GM19239 (cell line): Measurements from ENCODE around the gene HNRNPUL1.
"Not testable (repeated sequence)": the region's sequence is repeated elsewhere in the genome, so short reads cannot be mapped to it uniquely, and the experiment has no call there.

Experiments used
- DNase-seq: peaks from one replicate; pipeline ENCODE4 v3.0.0; 2011; ENCODE audit warnings: low spot score; ENCODE audit not compliant: insufficient read length
- FAIRE-seq: peaks from 2 replicates; lab custom pipeline; 2011; peaks lifted over from hg19 to GRCh38; lab: Jason Lieb, UNC

The HNRNPUL1 gene

GRCh38 chr19:41263850-41264580 lies at the start of gene HNRNPUL1:
TSS of gene HNRNPUL1 (plus strand) at chr19:41264372. CDS start at chr19:41264504, 132 bp downstream.
- DNase-seq (peak; percentile 86), FAIRE-seq (peak; percentile 99)

- DNase-seq (no peak), FAIRE-seq (no peak)
Observed at GRCh38 chr19:41217741-41218140, 46.4 kb upstream of the HNRNPUL1 start.

GRCh38 chr19:41218249-41218614 lies 45.9 kb upstream of the HNRNPUL1 start:
- FAIRE-seq (no peak), DNase-seq (no peak)

DNA sequence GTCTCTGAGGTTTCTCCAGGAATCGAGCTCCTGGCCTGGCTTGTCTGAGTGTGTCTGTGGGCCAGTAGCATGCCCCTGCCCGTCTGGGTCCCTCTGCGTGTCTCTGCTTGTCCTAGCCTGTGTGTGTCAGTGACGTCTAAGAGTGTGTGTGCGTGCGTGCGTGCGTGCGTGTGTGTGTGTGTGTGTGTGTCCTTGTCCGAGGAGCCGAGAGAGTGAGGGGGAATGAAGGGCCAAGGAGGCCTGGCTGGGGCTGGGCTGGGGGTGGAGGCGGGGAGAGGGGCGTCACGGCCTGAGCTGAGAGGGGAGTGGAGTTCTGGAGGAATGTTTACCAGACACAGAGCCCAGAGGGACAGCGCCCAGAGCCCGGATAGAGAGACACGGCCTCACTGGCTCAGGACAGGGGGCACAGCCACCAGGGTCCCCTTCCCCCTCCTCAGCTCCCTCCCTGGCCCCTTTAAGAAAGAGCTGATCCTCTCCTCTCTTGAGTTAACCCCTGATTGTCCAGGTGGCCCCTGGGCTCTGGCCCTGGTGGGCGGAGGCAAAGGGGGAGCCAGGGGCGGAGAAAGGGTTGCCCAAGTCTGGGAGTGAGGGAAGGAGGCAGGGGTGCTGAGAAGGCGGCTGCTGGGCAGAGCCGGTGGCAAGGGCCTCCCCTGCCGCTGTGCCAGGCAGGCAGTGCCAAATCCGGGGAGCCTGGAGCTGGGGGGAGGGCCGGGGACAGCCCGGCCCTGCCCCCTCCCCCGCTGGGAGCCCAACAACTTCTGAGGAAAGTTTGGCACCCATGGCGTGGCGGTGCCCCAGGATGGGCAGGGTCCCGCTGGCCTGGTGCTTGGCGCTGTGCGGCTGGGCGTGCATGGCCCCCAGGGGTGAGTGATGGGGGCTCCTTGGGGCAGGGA lies 45.3 kb upstream of the HNRNPUL1 start, which contains the start of gene AXL:
TSS of gene AXL (plus strand) at position 609 of the 893 bp plus-strand sequence. CDS start at position 779, 170 bp downstream.
- DNase-seq (no peak), FAIRE-seq (no peak)

- FAIRE-seq: no peak
Observed at GRCh38 chr19:41219924-41220567, 44.1 kb upstream of the HNRNPUL1 start.

GRCh38 chr19:41220811-41221210 lies 43.4 kb upstream of the HNRNPUL1 start:
- DNase-seq: no peak
- FAIRE-seq: no peak

More at GRCh38 chr19:41219924-41220567, 44.1 kb upstream of the HNRNPUL1 start:
- DNase-seq: no peak

DNA sequence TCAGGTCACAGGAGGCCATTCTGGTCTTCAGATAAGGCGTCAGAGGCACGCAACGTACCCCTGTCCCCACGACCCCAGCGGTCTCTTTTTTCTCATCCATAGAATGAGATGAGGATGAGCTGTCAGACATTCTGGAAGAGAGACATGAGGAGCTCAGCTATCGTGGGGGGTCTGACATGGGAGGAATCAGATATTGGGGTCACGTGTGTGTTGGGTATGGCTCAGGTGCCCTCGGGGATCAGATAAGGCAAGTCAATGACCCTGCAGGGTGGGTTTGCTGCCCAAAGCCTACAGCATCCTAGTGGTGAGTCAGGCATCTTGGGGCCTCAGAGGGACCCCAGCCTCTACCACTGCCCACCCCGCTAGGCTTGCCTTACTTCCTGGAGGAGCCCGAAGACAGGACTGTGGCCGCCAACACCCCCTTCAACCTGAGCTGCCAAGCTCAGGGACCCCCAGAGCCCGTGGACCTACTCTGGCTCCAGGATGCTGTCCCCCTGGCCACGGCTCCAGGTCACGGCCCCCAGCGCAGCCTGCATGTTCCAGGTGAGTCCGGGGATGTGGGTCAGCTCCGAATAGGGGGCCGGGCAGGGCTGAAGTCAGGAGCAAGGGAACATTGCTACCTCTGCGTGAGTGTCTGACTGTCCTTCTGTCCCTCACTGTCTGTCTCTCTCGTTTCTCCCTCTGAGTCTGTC lies 42.5 kb upstream of the HNRNPUL1 start:
- no peak for FAIRE-seq
- no peak for DNase-seq

DNA sequence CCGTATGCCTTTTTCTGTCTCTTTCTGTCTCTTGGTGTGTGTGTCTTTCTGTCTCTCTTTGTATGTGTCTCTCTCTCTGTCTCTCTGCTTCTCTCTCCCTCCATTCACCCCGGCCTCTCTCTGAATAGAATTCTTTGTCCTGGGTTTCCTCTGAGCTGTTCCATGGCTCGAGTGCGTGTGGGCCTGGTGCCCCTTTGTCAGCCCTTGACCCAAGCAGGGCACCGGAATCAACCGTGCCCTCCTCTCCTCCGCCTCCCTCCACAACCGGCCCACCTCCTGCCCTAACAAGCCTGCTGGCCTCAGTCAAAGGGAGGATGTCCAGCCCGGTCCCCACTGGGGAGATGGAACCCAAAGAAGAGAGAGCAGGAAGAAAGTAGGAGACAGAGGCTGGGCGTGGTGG lies 41.9 kb upstream of the HNRNPUL1 start:
- FAIRE-seq (no peak), DNase-seq (no peak)

DNA sequence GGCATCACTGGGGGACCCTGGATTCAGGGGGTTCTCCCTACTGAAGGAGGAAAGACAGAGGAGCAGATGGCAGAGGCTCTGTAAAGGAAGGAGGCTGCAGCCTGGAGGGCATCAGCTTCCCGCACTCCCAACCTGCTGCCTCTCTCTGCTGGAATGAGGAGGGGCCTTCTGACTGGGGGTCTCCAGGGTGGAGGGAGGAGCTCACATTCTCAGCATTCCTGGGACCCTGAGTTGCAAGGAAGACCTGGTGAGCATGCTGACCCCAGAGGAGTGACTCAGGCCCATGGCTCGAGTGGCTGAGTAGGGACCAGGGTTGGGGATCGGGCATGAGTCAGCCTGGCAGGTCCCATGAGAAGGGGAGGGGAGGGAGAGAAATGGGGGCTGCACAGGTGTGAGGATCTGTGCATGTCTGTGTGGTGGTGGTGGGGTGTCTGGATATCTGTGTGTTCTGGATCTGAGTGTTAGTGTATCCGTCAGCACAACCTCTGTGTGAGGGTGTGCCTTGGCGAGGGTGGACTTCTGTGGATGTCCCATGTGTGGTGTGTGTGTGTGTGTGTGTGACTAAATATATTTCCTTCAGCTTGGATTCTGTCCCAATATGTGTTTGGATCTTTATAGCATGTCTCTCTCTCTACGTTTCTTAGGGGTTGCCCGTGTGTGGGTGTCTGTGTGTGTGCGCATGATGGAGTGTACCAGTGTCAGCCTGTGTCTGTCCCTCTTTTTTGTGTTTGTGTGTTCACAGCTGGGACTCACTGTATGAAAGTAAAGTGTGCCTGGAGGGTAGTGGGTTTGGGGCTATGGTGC lies 40.5 kb upstream of the HNRNPUL1 start:
- no peak for DNase-seq
- FAIRE-seq: no peak

GRCh38 chr19:41224632-41225031 lies 39.5 kb upstream of the HNRNPUL1 start:
- FAIRE-seq (no peak), DNase-seq (no peak)

GRCh38 chr19:41225238-41226052 lies 38.7 kb upstream of the HNRNPUL1 start:
- DNase-seq (no peak), FAIRE-seq (no peak)

DNA sequence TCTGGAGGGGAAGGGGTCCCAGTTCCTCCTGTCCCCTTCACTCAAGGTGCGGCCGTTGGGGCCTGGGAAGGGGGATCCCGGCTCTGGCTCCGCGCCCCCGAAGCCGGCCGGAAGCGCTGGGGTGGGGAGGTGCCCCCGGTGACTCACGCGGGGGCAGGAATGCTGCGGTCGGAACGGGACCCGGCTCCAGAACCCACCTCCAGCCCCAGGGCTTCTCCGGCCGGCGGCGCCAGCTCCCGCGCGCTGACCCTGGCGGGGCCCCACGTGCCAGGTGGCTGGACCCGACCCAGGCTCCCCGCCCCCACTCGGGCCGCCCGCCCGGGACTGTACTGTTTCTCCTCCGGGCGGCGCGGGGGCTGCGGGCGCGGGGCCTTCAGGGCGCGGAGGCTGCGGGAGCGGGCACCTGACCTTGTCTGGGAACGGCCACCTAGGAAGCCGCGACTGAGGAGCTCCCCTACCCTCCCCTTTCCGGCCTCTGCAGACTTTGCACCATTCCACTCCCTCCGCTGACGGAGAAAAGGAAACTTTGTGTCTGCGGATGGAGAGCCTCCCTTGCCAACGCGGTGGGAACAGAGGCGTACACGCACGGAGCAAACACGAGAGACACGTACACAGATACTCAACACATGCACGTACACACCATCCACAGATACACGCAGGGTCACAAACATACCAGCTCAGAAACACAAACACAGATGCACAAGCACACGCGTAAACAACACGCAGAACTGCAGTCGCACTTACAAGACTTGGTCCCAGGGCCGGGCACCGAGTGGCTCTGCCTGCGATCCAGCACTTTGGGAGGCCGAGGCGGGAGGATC lies 37.9 kb upstream of the HNRNPUL1 start:
- DNase-seq (no peak), FAIRE-seq (no peak)

DNA sequence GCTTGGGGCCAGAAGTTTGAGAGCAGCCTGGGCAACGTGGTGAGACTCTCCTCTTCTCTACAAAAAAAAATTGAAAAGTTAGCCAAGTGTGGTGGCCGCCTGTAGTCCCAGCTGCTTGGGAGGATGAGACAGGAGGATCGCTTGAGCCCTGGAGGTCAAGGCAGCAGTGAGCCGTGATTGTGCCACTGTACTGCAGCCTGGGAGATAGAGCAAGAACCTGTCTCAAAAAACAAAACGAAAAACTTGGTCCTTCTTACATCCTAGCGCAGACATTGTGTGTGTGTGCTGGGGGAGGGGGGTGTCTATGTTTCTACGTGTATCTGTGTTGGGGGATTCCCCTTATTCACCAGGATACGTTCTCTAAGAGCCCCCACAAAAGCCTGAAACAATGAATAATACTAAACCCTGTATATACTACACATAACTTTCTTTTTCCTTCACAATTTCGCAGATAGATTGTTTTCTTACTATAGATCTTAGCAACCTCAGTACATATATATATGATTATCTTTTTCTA lies 37.2 kb upstream of the HNRNPUL1 start:
- no peak for FAIRE-seq
- no peak for DNase-seq

GRCh38 chr19:41228486-41228885 lies 35.7 kb upstream of the HNRNPUL1 start:
- DNase-seq (no peak), FAIRE-seq (no peak)

DNA sequence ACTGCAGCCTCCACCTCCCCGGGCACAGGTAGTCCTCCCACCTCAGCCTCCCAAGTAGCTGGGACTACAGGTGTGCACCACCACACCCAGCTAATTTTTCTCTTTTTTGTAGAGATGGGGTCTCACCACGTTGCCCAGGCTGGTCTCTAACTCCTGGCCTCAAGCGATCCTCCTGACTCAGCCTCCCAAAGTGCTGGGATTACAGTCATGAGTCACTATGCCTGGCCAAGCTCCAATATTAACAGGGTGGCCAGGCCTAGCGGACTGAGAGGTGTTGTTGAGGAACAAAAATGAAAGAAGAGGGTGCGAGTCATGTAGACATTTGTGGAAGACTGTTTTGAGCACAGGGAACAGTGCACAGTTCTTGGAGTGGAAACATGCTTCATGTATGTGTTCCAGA lies 34.8 kb upstream of the HNRNPUL1 start:
- DNase-seq, FAIRE-seq: not testable (repeated sequence)

DNA sequence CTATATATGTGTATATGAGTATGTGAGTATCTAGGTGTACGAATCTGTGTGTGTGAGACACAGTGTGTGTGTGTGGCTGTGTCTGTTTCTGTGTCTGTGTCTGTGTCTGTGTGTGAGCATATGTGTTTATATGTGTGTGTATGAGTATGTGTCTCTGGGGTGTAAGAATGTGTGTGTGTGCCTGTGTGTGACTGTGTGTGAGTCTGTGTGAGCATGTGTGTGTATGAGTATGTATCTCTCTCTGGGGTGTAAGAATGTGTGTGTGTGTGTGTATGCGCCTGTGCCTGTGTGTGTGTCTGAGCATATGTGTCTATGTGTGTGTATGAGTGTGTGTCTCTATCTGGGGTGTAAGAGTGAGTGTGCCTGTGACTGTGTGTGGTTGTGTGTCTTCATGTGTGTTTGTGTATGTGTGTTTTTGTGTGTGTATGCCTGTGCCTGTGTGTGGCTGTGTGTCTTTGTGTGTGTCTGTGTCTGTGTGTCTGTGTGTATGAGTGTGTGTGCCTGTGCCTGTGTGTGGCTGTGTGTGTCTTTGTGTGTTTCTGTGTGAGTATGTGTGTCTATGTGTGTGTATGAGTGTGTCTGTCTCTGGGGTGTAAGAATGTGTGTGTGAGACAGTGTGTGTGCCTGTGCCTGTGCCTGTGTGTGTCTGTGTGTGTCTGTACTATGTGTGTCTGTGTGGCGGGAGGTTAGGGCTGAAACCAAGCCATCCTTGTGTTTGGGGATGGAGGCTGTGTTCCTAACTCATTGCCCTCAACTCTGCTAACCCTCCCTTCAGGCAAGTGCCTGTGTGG lies 33.9 kb upstream of the HNRNPUL1 start:
- no peak for DNase-seq
- FAIRE-seq: no peak

- no peak for DNase-seq
- no peak for FAIRE-seq
Observed at GRCh38 chr19:41232686-41233085, 31.5 kb upstream of the HNRNPUL1 start.
